Activated B cell treated with CpG ODN at 0.5 μM for 24 hours (primary cell): ENCODE measurements around the gene PTPRE. TPM values are rescaled to one million over a fixed set of nuclear protein-coding genes. Genes with fewer than 3 reads are reported as not detected.

ENCODE experiments used
- ATAC-seq: fragments of 200-7000 bp; cut with Tn5 transposase; one replicate; pipeline ENCODE4 v1.10.0; 2021; ENCODE audit warnings: low read depth, mild to moderate bottlenecking, moderate library complexity
- CTCF ChIA-PET: fragments of 350-600 bp; sonication (Branson Sonifier 250); formaldehyde crosslinking; loops from one replicate; lab custom pipeline; 2021; ENCODE audit warnings: antibody characterized with exemption; lab: Charles Lee
- POLR2A ChIA-PET: fragments of 350-600 bp; sonication (Branson Sonifier 250); formaldehyde crosslinking; loops from one replicate; lab custom pipeline; 2021; ENCODE audit warnings: antibody characterized with exemption; lab: Charles Lee
- DNase-seq: peaks from one replicate; pipeline ENCODE4 v3.0.0; 2022
- H3K27ac Mint-ChIP-seq: one replicate; pipeline ENCODE4 v1.8.0; 2020; ENCODE audit warnings: mixed read lengths
- H3K27me3 Mint-ChIP-seq: one replicate; pipeline ENCODE4 v1.8.0; 2021; ENCODE audit warnings: mixed read lengths
- H3K36me3 Mint-ChIP-seq: one replicate; pipeline ENCODE4 v1.8.0; 2021; ENCODE audit warnings: low read depth, mixed read lengths
- H3K4me1 Mint-ChIP-seq: one replicate; pipeline ENCODE4 v1.8.0; 2021; ENCODE audit warnings: mixed read lengths
- H3K4me3 Mint-ChIP-seq: one replicate; pipeline ENCODE4 v1.8.0; 2020; ENCODE audit warnings: mild to moderate bottlenecking, mixed read lengths
- H3K9me3 Mint-ChIP-seq: one replicate; pipeline ENCODE4 v1.8.0; 2020; ENCODE audit warnings: mixed read lengths
- intact Hi-C: fragments of 100-400 bp; cut with micrococcal nuclease; formaldehyde crosslinking; loops from one replicate; pipeline ENCODE4 v1.15.1; 2024
- total RNA-seq: library from RNA; stranded (reverse); gene quantifications from 2 replicates; pipeline ENCODE4 v1.2.3, GENCODE V29; 2022
- TF ChIP-seq, protein P1 (sequence below): fragments of 200-600 bp; IDR thresholded peaks from one replicate; pipeline ENCODE4 v1.8.0; 2022; ENCODE audit warnings: antibody characterized with exemption, mild to moderate bottlenecking

Gene PTPRE
- total RNA-seq, 1 donor from 2014 or later: 36.8 TPM

DNA sequence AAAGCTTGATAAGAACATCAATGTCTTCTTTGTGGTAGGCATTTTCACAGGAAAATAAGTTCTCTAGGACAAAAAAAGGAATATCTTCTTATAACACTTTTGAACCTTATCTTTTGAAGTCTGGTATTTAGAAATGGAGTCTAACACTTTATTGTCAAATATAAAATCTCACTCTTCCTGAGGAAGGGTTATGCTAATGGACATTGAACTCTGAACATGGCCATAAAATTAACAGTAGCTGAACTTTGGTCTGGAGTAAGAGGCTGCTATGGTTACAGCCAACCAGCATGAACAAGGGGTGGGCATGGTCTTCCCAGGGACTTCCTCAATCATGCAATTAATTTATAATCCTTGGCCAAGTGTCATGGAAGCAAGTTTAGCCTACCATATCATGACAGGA is 14.2 kb upstream of the PTPRE start, which contains the start of gene CLRN3:
CLRN3 (minus strand) TSS at position 199 of the 400 bp plus-strand sequence; CDS start at position 42, 157 bp downstream.
- CTCF ChIA-PET: interaction anchor here (1.3 kb wide), 1 partner anchor 118 kb away, joined by 3 read pairs; no protein-coding TSS in a partner anchor
- Mint-ChIP-seq H3K4me3 (no peak within 1 kb of the TSS), H3K27me3 (peaks cover 6% of the 10 kb centered on the region), H3K27ac (no peak within 1 kb of the TSS), H3K36me3 (no peaks in the 10 kb centered on the region), H3K9me3 (peaks cover 2% of the 10 kb centered on the region), H3K4me1 (no peaks in the 10 kb centered on the region)
- TF ChIP-seq, protein P1, sequence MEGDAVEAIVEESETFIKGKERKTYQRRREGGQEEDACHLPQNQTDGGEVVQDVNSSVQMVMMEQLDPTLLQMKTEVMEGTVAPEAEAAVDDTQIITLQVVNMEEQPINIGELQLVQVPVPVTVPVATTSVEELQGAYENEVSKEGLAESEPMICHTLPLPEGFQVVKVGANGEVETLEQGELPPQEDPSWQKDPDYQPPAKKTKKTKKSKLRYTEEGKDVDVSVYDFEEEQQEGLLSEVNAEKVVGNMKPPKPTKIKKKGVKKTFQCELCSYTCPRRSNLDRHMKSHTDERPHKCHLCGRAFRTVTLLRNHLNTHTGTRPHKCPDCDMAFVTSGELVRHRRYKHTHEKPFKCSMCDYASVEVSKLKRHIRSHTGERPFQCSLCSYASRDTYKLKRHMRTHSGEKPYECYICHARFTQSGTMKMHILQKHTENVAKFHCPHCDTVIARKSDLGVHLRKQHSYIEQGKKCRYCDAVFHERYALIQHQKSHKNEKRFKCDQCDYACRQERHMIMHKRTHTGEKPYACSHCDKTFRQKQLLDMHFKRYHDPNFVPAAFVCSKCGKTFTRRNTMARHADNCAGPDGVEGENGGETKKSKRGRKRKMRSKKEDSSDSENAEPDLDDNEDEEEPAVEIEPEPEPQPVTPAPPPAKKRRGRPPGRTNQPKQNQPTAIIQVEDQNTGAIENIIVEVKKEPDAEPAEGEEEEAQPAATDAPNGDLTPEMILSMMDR: no peak
- DNase-seq (no peak), ATAC-seq (no peak)
- intact Hi-C loops: no loop called here
- POLR2A ChIA-PET: no interaction called here

DNA sequence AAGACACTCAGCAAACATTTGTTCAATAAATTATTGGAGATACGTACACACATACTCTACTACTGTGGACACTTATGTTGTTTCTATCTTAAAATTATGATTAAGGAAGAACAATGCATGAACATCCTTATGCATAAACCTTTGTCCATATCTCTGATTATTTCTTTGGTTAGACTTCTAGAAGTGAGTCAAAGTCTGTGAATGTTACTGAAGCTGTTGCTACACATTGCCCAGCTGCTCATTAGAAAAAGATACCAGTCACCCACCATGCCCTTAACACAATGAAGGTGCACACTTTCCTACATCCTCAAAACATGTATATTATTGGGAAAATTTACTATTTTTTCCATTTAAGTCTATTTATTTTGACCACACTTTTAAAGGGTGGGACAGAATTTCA is 12.8 kb upstream of the PTPRE start:
- Mint-ChIP-seq H3K9me3 (peaks cover 8% of the 10 kb centered on the region), H3K36me3 (no peaks in the 10 kb centered on the region), H3K27ac (no peak overlapping the region), H3K4me1 (no peaks in the 10 kb centered on the region), H3K27me3 (peaks cover 8% of the 10 kb centered on the region), H3K4me3 (no peak overlapping the region)
- ChIA-PET POLR2A (no interaction called here), CTCF (interaction anchor here (1.3 kb wide), 1 partner anchor 116 kb away, joined by 3 read pairs; no protein-coding TSS in a partner anchor)
- TF ChIP-seq, protein P1: no peak
- DNase-seq: no peak
- intact Hi-C loops: no loop called here
- no peak for ATAC-seq

DNA sequence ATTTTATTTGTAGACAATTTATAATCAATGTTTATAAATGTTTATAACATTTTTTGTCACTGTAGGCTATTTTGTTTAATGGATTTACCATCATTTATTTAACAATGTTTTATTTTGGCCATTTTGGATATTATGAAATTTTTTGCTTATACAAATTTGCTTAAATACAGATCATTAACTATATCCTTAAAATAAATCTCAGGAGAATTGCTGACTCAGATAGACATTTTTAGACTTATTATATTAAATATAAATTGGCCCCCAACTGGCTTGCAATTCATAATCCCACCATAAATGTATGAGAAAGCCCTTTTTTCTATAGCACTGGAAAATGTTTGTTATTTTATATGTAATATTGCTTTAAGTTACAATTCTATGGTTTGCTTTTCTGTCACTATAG is 10.3 kb upstream of the PTPRE start:
- Mint-ChIP-seq H3K9me3 (peaks cover 9% of the 10 kb centered on the region), H3K4me3 (no peak overlapping the region), H3K36me3 (no peaks in the 10 kb centered on the region), H3K27ac (no peak overlapping the region), H3K4me1 (no peaks in the 10 kb centered on the region), H3K27me3 (peaks cover 12% of the 10 kb centered on the region)
- POLR2A ChIA-PET: no interaction called here
- DNase-seq: no peak
- ATAC-seq: no peak
- TF ChIP-seq, protein P1: no peak
- CTCF ChIA-PET: no interaction called here
- intact Hi-C loops: no loop called here

DNA sequence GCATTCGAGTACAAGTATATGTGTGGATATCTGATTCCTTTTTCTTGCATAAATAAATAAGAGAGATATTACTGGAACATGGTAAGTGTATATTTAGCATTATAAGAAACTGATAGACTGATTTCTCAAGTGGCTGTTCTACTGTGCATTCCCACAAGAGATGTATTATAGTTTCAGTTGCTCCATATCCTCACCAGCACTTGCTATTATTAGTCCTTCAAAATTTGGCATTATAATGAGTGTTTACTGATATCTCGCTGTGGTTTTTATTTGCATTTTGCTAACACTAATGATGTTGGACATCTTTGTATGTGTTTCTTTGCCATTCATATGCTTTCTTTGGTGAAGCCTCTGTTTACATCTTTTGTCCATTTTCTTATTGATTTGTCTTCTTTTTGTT is 9.7 kb upstream of the PTPRE start:
- ATAC-seq: no peak
- H3K36me3 Mint-ChIP-seq: no peaks in the 10 kb centered on the region
- peaks cover 12% of the 10 kb centered on the region for H3K27me3 Mint-ChIP-seq
- peaks cover 9% of the 10 kb centered on the region for H3K9me3 Mint-ChIP-seq
- no peak overlapping the region for H3K27ac Mint-ChIP-seq
- no peaks in the 10 kb centered on the region for H3K4me1 Mint-ChIP-seq
- POLR2A ChIA-PET: no interaction called here
- intact Hi-C loops: no loop called here
- DNase-seq: no peak
- TF ChIP-seq, protein P1: no peak
- no peak overlapping the region for H3K4me3 Mint-ChIP-seq
- CTCF ChIA-PET: no interaction called here

DNA sequence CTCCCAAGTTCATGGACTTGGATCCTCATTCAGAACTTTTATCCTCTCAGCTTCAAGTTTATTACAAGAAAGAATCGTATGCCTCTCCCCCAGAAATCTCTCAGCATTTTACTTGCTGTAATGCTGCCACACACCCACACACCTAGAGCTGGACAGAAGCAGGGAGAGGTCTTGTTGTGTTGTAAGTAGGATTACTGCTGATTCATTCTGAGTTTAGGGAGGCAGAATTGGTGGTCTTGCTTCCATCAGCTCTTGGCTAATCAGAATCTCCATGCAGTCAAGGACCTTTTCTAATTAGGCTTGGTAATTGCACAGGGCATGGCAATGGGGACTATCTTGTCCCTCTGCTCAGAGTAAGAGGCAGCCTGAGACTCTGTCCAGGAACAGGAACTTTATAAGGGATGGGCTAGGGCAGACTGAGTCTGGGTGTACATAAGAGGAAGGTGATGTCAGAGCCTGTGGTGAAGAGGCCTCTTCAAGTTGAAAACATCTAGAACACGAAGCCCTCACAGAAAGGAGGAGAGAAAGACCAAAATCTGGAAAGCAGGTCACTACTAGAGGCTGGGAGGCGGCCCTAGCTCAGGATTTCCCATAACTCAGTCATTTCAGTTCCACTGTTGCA is 7.0 kb upstream of the PTPRE start:
- ChIA-PET POLR2A (no interaction called here), CTCF (no interaction called here)
- ATAC-seq (no peak), DNase-seq (no peak)
- peaks cover 9% of the 10 kb centered on the region for H3K9me3 Mint-ChIP-seq
- H3K4me1 Mint-ChIP-seq: no peaks in the 10 kb centered on the region
- H3K36me3 Mint-ChIP-seq: no peaks in the 10 kb centered on the region
- TF ChIP-seq, protein P1: no peak
- H3K27ac Mint-ChIP-seq: no peak overlapping the region
- intact Hi-C loops: loop anchor here (5.0 kb wide), 1 partner anchor 43 kb away; no protein-coding TSS in a partner anchor
- H3K27me3 Mint-ChIP-seq: peaks cover 21% of the 10 kb centered on the region
- H3K4me3 Mint-ChIP-seq: no peak overlapping the region
